IPS-NIHi11 (cell line): ENCODE data around the gene L1CAM.

Experiments
- DNase-seq: peaks from one replicate; pipeline ENCODE4 v3.0.0; 2012; ENCODE audit warnings: mixed read lengths, low spot score

Gene L1CAM

GRCh38 chrX:153864561-153865320 lies 21.2 kb downstream of the L1CAM start:
- DNase-seq: no peak

- DNase-seq: no peak
Measured at GRCh38 chrX:153864101-153864500, 21.9 kb downstream of the L1CAM start.

- no peak for DNase-seq
Measured at GRCh38 chrX:153863251-153863991, 22.6 kb downstream of the L1CAM start.

GRCh38 chrX:153862369-153863250 lies 23.4 kb downstream of the L1CAM start:
- DNase-seq: no peak

- no peak for DNase-seq
Measured at GRCh38 chrX:153861733-153862310, 24.2 kb downstream of the L1CAM start.

GRCh38 chrX:153861151-153861550 lies 24.8 kb downstream of the L1CAM start:
- DNase-seq: no peak

GRCh38 chrX:153857348-153857903 lies 28.5 kb downstream of the L1CAM start:
- no peak for DNase-seq

GRCh38 chrX:153854702-153855101 lies 31.3 kb downstream of the L1CAM start:
- no peak for DNase-seq

- no peak for DNase-seq
Measured at GRCh38 chrX:153853902-153854267, 32.1 kb downstream of the L1CAM start.

GRCh38 chrX:153853180-153853901 lies 32.6 kb downstream of the L1CAM start:
- no peak for DNase-seq

- no peak for DNase-seq
Measured at GRCh38 chrX:153851981-153852380, 34.0 kb downstream of the L1CAM start.

- DNase-seq: no peak
Measured at GRCh38 chrX:153848325-153848724, 37.6 kb downstream of the L1CAM start.

- DNase-seq: no peak
Measured at GRCh38 chrX:153845842-153846241, 40.1 kb downstream of the L1CAM start.

- DNase-seq: no peak
Measured at GRCh38 chrX:153845195-153845594, 40.8 kb downstream of the L1CAM start.

- DNase-seq: no peak
Measured at GRCh38 chrX:153844509-153845082, 41.4 kb downstream of the L1CAM start.

GRCh38 chrX:153836921-153837320 lies 49.1 kb downstream of the L1CAM start:
- no peak for DNase-seq

- DNase-seq: no peak
Measured at GRCh38 chrX:153832728-153833127, 53.2 kb downstream of the L1CAM start.

GRCh38 chrX:153831429-153832150 lies 54.4 kb downstream of the L1CAM start:
- no peak for DNase-seq

- DNase-seq: no peak
Measured at GRCh38 chrX:153830640-153831428, 55.1 kb downstream of the L1CAM start.
